Mesendoderm (in vitro differentiated cells): ENCODE measurements around the gene PPP2R1A. TPM values are rescaled to one million over a fixed set of nuclear protein-coding genes. Genes with fewer than 3 reads are reported as not detected.

ENCODE experiments used
- DNase-seq: peaks from one replicate; pipeline ENCODE4 v3.0.0; 2013
- H2AK5ac ChIP-seq: 2 replicates; pipeline ENCODE4 v1.6.1; 2013; ENCODE audit warnings: low read length, inconsistent platforms
- H2BK120ac ChIP-seq: 2 replicates; pipeline ENCODE4 v1.6.1; 2013; ENCODE audit warnings: low read depth, mild to moderate bottlenecking, low read length, moderate library complexity, mixed read lengths
- H2BK15ac ChIP-seq: replicated peaks from 2 replicates; pipeline ENCODE4 v1.6.1; 2013; ENCODE audit warnings: low read depth, mild to moderate bottlenecking, moderate library complexity
- H2BK5ac ChIP-seq: 2 replicates; pipeline ENCODE4 v1.6.1; 2013; ENCODE audit warnings: low read length, inconsistent platforms
- H3K18ac ChIP-seq: 2 replicates; pipeline ENCODE4 v1.6.1; 2013; ENCODE audit warnings: mild to moderate bottlenecking, low read length, mixed read lengths
- H3K23ac ChIP-seq: one replicate; pipeline ENCODE4 v1.6.1; 2013; ENCODE audit warnings: low read length
- H3K27ac ChIP-seq: 2 replicates; pipeline ENCODE4 v1.5.1; 2013; ENCODE audit warnings: low read depth, mild to moderate bottlenecking, inconsistent platforms, low read length, moderate library complexity
- H3K27me3 ChIP-seq: 2 replicates; pipeline ENCODE4 v1.6.1; 2013; ENCODE audit warnings: low read length, control low read depth, mild to moderate bottlenecking, inconsistent platforms; ENCODE audit not compliant: insufficient read depth, poor library complexity
- H3K36me3 ChIP-seq: 2 replicates; pipeline ENCODE4 v1.6.1; 2013; ENCODE audit warnings: low read length, inconsistent platforms; ENCODE audit not compliant: control insufficient read depth, insufficient read depth
- H3K4ac ChIP-seq: one replicate; pipeline ENCODE4 v1.6.1; 2013; ENCODE audit warnings: low read depth, mild to moderate bottlenecking, low read length, moderate library complexity
- H3K4me1 ChIP-seq: 2 replicates; pipeline ENCODE4 v1.6.1; 2013; ENCODE audit warnings: low read depth, low read length, inconsistent platforms; ENCODE audit not compliant: control insufficient read depth
- H3K4me2 ChIP-seq: 2 replicates; pipeline ENCODE4 v1.6.1; 2013; ENCODE audit warnings: low read length
- H3K4me3 ChIP-seq: 2 replicates; pipeline ENCODE4 v1.5.1; 2013; ENCODE audit warnings: mild to moderate bottlenecking, low read length
- H3K56ac ChIP-seq: one replicate; pipeline ENCODE4 v1.6.1; 2013; ENCODE audit warnings: low read length
- H3K79me1 ChIP-seq: 2 replicates; pipeline ENCODE4 v1.6.1; 2013; ENCODE audit warnings: low read length, inconsistent platforms
- H3K79me2 ChIP-seq: 2 replicates; pipeline ENCODE4 v1.6.1; 2013; ENCODE audit warnings: mild to moderate bottlenecking, low read length; ENCODE audit not compliant: control insufficient read depth, insufficient read depth
- H3K9ac ChIP-seq: 2 replicates; pipeline ENCODE4 v1.6.1; 2013; ENCODE audit warnings: low read length, inconsistent platforms
- H4K5ac ChIP-seq: one replicate; pipeline ENCODE4 v1.6.1; 2013; ENCODE audit warnings: low read length
- H4K8ac ChIP-seq: one replicate; pipeline ENCODE4 v1.6.1; 2013; ENCODE audit warnings: low read depth, mild to moderate bottlenecking, control low read depth, low read length, moderate library complexity
- WGBS: extraction: QIAGEN DNeasy Blood & Tissue Kit; methylation state at CpG from one replicate; pipeline ENCODE4 v1.1.7; 2013; ENCODE audit warnings: low lambda C conversion rate, missing lambda C conversion rate; ENCODE audit not compliant: insufficient coverage; ENCODE audit errors: extremely low coverage; 5-methylcytosine and 5-hydroxymethylcytosine counted together
- polyA plus RNA-seq, 2 experiments: library from polyadenylated mRNA; stranded (reverse); fragments of 200-250 nt; gene quantifications; one replicate each; pipeline ENCODE4 v1.2.3, GENCODE V29; 2013

The PPP2R1A gene
- 144 TPM for polyA plus RNA-seq (2013, experiment 1 of 2)
- 148 TPM for polyA plus RNA-seq (2013, experiment 2 of 2)

DNA sequence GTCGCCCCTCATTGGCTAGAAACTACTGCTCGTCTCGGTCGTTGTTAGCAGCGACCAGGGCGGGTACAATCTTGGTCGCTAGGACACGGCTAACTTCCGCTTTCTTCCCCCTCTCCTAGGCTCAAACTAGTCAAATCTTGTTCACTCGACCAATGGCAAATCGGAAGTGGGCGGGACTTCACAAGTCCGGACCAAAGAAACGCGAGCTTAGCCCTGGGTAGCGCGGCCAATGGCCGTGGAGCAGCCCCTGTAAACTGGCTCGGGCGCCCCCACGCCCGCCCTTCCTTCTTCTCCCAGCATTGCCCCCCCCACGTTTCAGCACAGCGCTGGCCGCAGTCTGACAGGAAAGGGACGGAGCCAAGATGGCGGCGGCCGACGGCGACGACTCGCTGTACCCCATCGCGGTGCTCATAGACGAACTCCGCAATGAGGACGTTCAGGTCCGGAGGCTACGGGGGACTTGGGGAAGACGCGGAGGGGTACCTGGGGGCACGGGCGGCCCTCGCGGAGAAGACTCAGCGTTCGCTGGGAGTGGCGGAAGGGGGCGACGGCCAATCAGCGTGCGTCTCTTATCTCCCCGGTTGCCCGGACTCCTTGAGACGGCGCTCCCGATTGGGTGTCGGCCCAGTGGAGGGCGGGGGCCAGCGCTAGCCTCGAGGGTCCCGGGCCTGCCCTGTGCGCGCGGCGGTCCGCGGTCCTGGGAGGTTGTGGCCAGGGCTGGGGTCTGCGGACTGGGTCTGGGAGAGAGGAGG lies at the start of gene PPP2R1A:
TSS of gene PPP2R1A (plus strand) at position 318 of the 752 bp plus-strand sequence. CDS start at position 363, 45 bp downstream.
- DNase-seq, result peak; percentile 100

DNA sequence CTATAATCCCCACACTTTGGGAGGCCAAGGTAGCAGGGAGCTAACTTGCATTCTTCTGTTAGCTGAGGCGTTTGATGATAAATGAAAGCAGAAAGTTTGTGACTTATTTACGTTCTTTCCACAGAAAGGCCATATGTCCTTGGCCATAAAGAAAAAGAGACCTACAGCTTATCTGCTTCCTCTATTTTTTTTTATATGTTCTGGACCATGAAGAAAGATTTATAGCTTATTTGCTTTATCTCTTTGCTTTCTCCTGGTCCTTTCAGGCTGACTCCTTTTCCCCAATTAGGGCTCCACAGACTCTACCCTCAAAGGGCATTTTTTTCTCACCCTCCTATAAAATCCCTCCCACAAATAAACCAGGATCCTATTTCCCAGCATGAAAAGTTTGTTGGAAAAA lies 48.6 kb upstream of the PPP2R1A start:
- DNase-seq, result no peak
- no CpG with 5 or more reads among the region's 2 CpGs for WGBS
- Histone ChIP-seq H2BK15ac (no peak overlapping the region), H3K27ac (no peak overlapping the region), H3K23ac (no peak overlapping the region), H2BK120ac (no peak overlapping the region), H2BK5ac (no peak overlapping the region), H3K79me2 (peaks cover 12% of the 10 kb centered on the region), H2AK5ac (no peak overlapping the region), H4K5ac (no peak overlapping the region), H3K56ac (no peak overlapping the region), H3K9ac (no peak overlapping the region), H3K79me1 (peaks cover 6% of the 10 kb centered on the region), H3K4ac (no peak overlapping the region), H3K4me3 (no peak overlapping the region), H3K4me2 (no peak overlapping the region), H4K8ac (no peak overlapping the region), H3K4me1 (peaks cover 2% of the 10 kb centered on the region), H3K18ac (no peak overlapping the region), H3K36me3 (no peaks in the 10 kb centered on the region), H3K27me3 (no peaks in the 10 kb centered on the region)

More for the DNA sequence above, at the start of gene PPP2R1A:
- Histone ChIP-seq H3K4me3 (peak within 1 kb of the TSS; percentile 87), H3K27ac (peak within 1 kb of the TSS; percentile 76), H2AK5ac (peak within 1 kb of the TSS; percentile 85), H3K56ac (peak within 1 kb of the TSS; percentile 100), H3K4ac (peak within 1 kb of the TSS; percentile 96), H3K9ac (peak within 1 kb of the TSS; percentile 99), H3K79me2 (peaks cover 46% of the 10 kb centered on the region), H3K27me3 (no peaks in the 10 kb centered on the region), H4K8ac (no peak within 1 kb of the TSS), H2BK120ac (peak within 1 kb of the TSS; percentile 15), H3K18ac (peak within 1 kb of the TSS; percentile 88), H2BK5ac (peak within 1 kb of the TSS; percentile 97), H3K4me2 (peak within 1 kb of the TSS; percentile 67), H3K4me1 (peaks cover 10% of the 10 kb centered on the region), H2BK15ac (no peak within 1 kb of the TSS), H3K36me3 (peaks cover 4% of the 10 kb centered on the region), H4K5ac (peak within 1 kb of the TSS; percentile 98), H3K79me1 (peaks cover 18% of the 10 kb centered on the region), H3K23ac (peak within 1 kb of the TSS; percentile 66)
- WGBS, result no CpG with 5 or more reads among the region's 70 CpGs

DNA sequence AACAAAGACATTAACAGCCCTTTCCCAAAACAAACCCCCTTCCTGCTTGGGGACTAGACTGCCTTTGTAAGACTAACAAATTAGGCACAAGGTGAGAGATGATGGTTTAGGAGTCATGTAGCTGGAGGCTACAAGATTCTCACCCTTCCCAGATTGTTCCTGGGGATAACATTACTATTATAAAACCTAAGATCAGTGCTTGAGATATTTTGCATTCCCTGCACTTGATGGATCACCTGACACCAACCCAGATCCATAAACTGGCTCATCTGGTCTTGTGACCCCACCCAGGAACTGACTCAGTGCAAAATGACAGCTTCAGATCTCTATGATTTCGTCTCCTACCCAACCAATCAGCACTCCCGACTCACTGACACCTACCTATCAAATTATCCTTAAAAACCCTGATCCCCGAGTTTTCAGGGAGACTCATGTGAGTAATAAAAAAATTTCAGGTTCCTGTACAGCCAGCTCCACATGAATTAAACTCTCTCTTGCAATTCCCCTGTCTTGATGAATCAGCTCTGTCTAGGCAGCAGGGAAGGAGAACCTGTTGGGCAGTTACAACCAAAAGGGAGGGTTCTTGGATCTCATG lies 47.8 kb upstream of the PPP2R1A start:
- Histone ChIP-seq H3K79me1 (peaks cover 2% of the 10 kb centered on the region), H4K5ac (no peak overlapping the region), H3K18ac (no peak overlapping the region), H3K36me3 (no peaks in the 10 kb centered on the region), H3K56ac (no peak overlapping the region), H3K23ac (no peak overlapping the region), H2BK5ac (no peak overlapping the region), H3K4me2 (no peak overlapping the region), H3K27ac (no peak overlapping the region), H3K4ac (no peak overlapping the region), H3K9ac (no peak overlapping the region), H3K4me3 (no peak overlapping the region), H3K27me3 (no peaks in the 10 kb centered on the region), H2AK5ac (no peak overlapping the region), H3K79me2 (peaks cover 6% of the 10 kb centered on the region), H3K4me1 (peaks cover 2% of the 10 kb centered on the region), H2BK120ac (no peak overlapping the region), H2BK15ac (no peak overlapping the region), H4K8ac (no peak overlapping the region)
- no CpG with 5 or more reads among the region's 3 CpGs for WGBS
- DNase-seq, result no peak

GRCh38 chr19:52148256-52148655 lies 41.6 kb upstream of the PPP2R1A start:
- no peak overlapping the region for H3K27ac ChIP-seq
- H4K8ac ChIP-seq, result no peak overlapping the region
- no peak overlapping the region for H2BK15ac ChIP-seq
- H3K4me2 ChIP-seq, result no peak overlapping the region
- H3K9ac ChIP-seq, result no peak overlapping the region
- H3K23ac ChIP-seq, result no peak overlapping the region
- no peak overlapping the region for H2AK5ac ChIP-seq
- H3K56ac ChIP-seq, result no peak overlapping the region
- no peak overlapping the region for H2BK5ac ChIP-seq
- H3K4ac ChIP-seq, result no peak overlapping the region
- no peaks in the 10 kb centered on the region for H3K27me3 ChIP-seq
- H3K79me2 ChIP-seq, result no peaks in the 10 kb centered on the region
- no peak overlapping the region for H3K4me3 ChIP-seq
- no peak overlapping the region for H3K18ac ChIP-seq
- no peak overlapping the region for H4K5ac ChIP-seq
- DNase-seq, result no peak
- no peaks in the 10 kb centered on the region for H3K36me3 ChIP-seq
- H3K79me1 ChIP-seq, result no peaks in the 10 kb centered on the region
- H2BK120ac ChIP-seq, result no peak overlapping the region
- no peaks in the 10 kb centered on the region for H3K4me1 ChIP-seq

DNA sequence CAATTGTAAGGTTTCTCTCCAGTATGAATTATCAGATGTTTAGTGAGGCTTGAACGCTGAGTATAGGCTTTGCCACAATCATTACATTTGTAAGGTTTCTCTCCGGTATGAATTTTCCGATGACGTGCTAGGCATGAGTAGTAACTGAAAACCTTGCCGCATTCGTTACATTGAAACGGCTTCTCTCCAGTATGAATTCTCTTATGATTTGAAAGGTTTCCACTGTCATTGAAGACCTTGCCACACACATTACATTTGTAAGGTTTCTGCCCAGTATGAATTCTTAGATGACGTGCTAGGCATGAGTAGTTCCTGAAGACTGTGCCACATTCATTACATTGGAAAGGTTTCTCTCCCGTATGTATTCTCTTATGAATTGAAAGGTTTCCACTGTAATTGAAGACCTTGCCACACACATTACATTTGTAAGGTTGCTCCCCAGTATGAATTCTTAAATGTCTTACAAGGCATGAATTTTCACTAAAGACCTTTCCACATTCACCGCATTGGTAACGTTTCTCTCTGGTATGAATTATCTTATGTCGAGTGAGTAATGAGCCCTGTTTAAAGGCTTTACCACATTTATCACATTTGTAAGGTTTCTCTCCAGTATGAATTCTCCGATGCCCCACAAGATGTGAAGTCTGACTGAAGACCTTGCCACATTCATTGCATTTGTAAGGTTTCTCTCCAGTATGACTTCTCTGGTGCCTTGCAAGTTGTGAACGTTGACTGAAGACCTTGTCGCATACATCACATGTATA lies 34.1 kb upstream of the PPP2R1A start:
- H3K27me3 ChIP-seq, result no peaks in the 10 kb centered on the region
- H4K5ac ChIP-seq, result no peak overlapping the region
- no peak overlapping the region for H3K18ac ChIP-seq
- H3K4me2 ChIP-seq, result no peak overlapping the region
- H3K9ac ChIP-seq, result no peak overlapping the region
- no CpG with 5 or more reads among the region's 15 CpGs for WGBS
- H3K79me2 ChIP-seq, result no peaks in the 10 kb centered on the region
- H3K4me3 ChIP-seq, result no peak overlapping the region
- no peak overlapping the region for H2AK5ac ChIP-seq
- no peak overlapping the region for H2BK15ac ChIP-seq
- H3K27ac ChIP-seq, result no peak overlapping the region
- H3K4me1 ChIP-seq, result no peaks in the 10 kb centered on the region
- no peak overlapping the region for H4K8ac ChIP-seq
- no peak overlapping the region for H2BK120ac ChIP-seq
- peaks cover 1% of the 10 kb centered on the region for H3K36me3 ChIP-seq
- no peaks in the 10 kb centered on the region for H3K79me1 ChIP-seq
- H3K23ac ChIP-seq, result no peak overlapping the region
- H3K56ac ChIP-seq, result no peak overlapping the region
- H3K4ac ChIP-seq, result no peak overlapping the region
- H2BK5ac ChIP-seq, result no peak overlapping the region
- no peak for DNase-seq
